Lung (tissue), 12 donors: ENCODE data around the gene CEP128. TPM values are rescaled to one million over a fixed set of nuclear protein-coding genes. Genes with fewer than 3 reads are reported as not detected.

Experiments used
- ATAC-seq: fragments of 200-7000 bp; cut with Tn5 transposase; one replicate; pipeline ENCODE4 v1.9.1; 2020; ENCODE audit warnings: moderate number of reproducible peaks; ENCODE audit not compliant: insufficient read depth, low FRiP score
- DNase-seq, 3 donors: peaks; one replicate each; pipeline ENCODE4 v3.0.0-alpha.2; 2013 to 2017
- H3K27ac ChIP-seq, 2 donors: one replicate each; pipeline ENCODE4 v1.5.1; 2013; ENCODE audit warnings: mild to moderate bottlenecking in 2 of 2, moderate library complexity in 2 of 2, control low read depth in 1 of 2, inconsistent platforms in 1 of 2, low read depth in 1 of 2, low read length in 1 of 2
- H3K27me3 ChIP-seq, 3 donors: one replicate each; pipeline ENCODE4 v1.5.1; 2013; ENCODE audit warnings: low read length in 2 of 3; ENCODE audit not compliant: control insufficient read depth in 3 of 3, insufficient read depth in 3 of 3
- H3K36me3 ChIP-seq, 4 donors: one replicate each; pipeline ENCODE4 v1.5.1; 2013; ENCODE audit warnings: low read length in 4 of 4, mild to moderate bottlenecking in 1 of 4, moderate library complexity in 1 of 4; ENCODE audit not compliant: control insufficient read depth in 4 of 4, insufficient read depth in 4 of 4
- H3K4me1 ChIP-seq, 5 donors: one replicate each; pipeline ENCODE4 v1.5.1; 2013; ENCODE audit warnings: low read length in 5 of 5, mild to moderate bottlenecking in 2 of 5, moderate library complexity in 1 of 5; ENCODE audit not compliant: control insufficient read depth in 5 of 5, insufficient read depth in 5 of 5
- H3K4me3 ChIP-seq: one replicate; pipeline ENCODE4 v1.5.1; 2013; ENCODE audit warnings: mild to moderate bottlenecking, control low read depth, moderate library complexity
- H3K9ac ChIP-seq, 2 donors: one replicate each; pipeline ENCODE4 v1.5.1; 2013; ENCODE audit warnings: low read length in 2 of 2, control low read depth in 1 of 2; ENCODE audit not compliant: insufficient read depth in 1 of 2
- H3K9me3 ChIP-seq, 4 donors: one replicate each; pipeline ENCODE4 v1.5.1; 2013; ENCODE audit warnings: low read length in 3 of 4, mild to moderate bottlenecking in 1 of 4, moderate library complexity in 1 of 4; ENCODE audit not compliant: control insufficient read depth in 4 of 4, insufficient read depth in 3 of 4
- CTCF ChIP-seq: IDR thresholded peaks from 2 replicates; pipeline ENCODE4 v1.5.1; 2012; ENCODE audit warnings: mild to moderate bottlenecking; ENCODE audit errors: control extremely low read depth, extremely low read depth
- WGBS, 2 donors: extraction: QIAGEN DNeasy Blood & Tissue Kit; methylation state at CpG; one replicate each; pipeline ENCODE4 v1.1.7; 2013; 5-methylcytosine and 5-hydroxymethylcytosine counted together
- polyA plus RNA-seq, 2 donors: library from polyadenylated mRNA; stranded (reverse); fragments of 200-250 nt; gene quantifications; one replicate each; pipeline ENCODE4 v1.2.1, GENCODE V29; 2013
- total RNA-seq, 2 donors: library from RNA; depleted of rRNA in 1 of 2; stranded (reverse); fragments of >200 nt in 1 of 2; gene quantifications; one replicate each; pipeline ENCODE4 v1.2.1, GENCODE V29; 2014 to 2021
- donor health status: control.
- donor health status: control.
- donor health status: Bipolar disorder and iron deficiency.
- donor health status: healthy.
- donor health status: DM: yes; HTN: yes; CAD: no.

The CEP128 gene
- total and polyA plus RNA-seq, 4 donors: 1.1 to 12.0 (median 6.2) TPM

- Histone ChIP-seq H3K4me1 (no peaks in the 10 kb centered on the region), H3K4me3 (no peak overlapping the region), H3K27me3 (no peaks in the 10 kb centered on the region), H3K9me3 (peaks cover 0 to 2% (median 0%) of the 10 kb centered on the region in 4 donors), H3K27ac (no peak overlapping the region), H3K9ac (no peak overlapping the region), H3K36me3 (no peaks in the 10 kb centered on the region)
- 86 to 87% methylated on average over 4 of the region's 4 CpGs for WGBS, 2 donors
- TF ChIP-seq CTCF: no peak
- no peak for DNase-seq
- no peak for ATAC-seq
Measured at GRCh38 chr14:80504781-80505180, 436.8 kb downstream of the CEP128 start.

GRCh38 chr14:80498533-80498932, 443.0 kb downstream of the CEP128 start:
- H3K27ac ChIP-seq: no peak overlapping the region
- H3K27me3 ChIP-seq: no peaks in the 10 kb centered on the region
- H3K9ac ChIP-seq: no peak overlapping the region
- peaks cover 0 to 2% (median 0%) of the 10 kb centered on the region in 4 donors for H3K9me3 ChIP-seq
- H3K36me3 ChIP-seq: no peaks in the 10 kb centered on the region
- 96 to 98% methylated on average over 2 of the region's 2 CpGs for WGBS, 2 donors
- H3K4me3 ChIP-seq: no peak overlapping the region
- ATAC-seq (no peak), DNase-seq (no peak)
- H3K4me1 ChIP-seq: no peaks in the 10 kb centered on the region
- no peak for TF ChIP-seq CTCF

GRCh38 chr14:80496090-80496489, 445.4 kb downstream of the CEP128 start:
- WGBS, 2 donors: 98 to 99% methylated on average over 4 of the region's 4 CpGs
- H3K4me3 ChIP-seq: no peak overlapping the region
- no peaks in the 10 kb centered on the region for H3K27me3 ChIP-seq
- DNase-seq (no peak), ATAC-seq (no peak)
- H3K27ac ChIP-seq: no peak overlapping the region
- TF ChIP-seq CTCF: no peak
- H3K9ac ChIP-seq: no peak overlapping the region
- H3K36me3 ChIP-seq: no peaks in the 10 kb centered on the region
- H3K4me1 ChIP-seq: peaks cover 0 to 12% (median 0%) of the 10 kb centered on the region in 5 donors
- H3K9me3 ChIP-seq: peaks cover 0 to 2% (median 0%) of the 10 kb centered on the region in 4 donors

- Histone ChIP-seq H3K9ac (no peak overlapping the region), H3K9me3 (peaks cover 0 to 2% (median 0%) of the 10 kb centered on the region in 4 donors), H3K27me3 (no peaks in the 10 kb centered on the region), H3K27ac (no peak overlapping the region), H3K4me3 (no peak overlapping the region), H3K36me3 (no peaks in the 10 kb centered on the region), H3K4me1 (peaks cover 0 to 14% (median 0%) of the 10 kb centered on the region in 5 donors)
- DNase-seq: no peak
- TF ChIP-seq CTCF: no peak
- 96 to 97% methylated on average over 2 of the region's 2 CpGs for WGBS, 2 donors
- no peak for ATAC-seq
Measured at GRCh38 chr14:80494769-80495168, 446.8 kb downstream of the CEP128 start.
